Fibroblast of skin of abdomen (primary cell): ENCODE data around the gene PLAGL1.
"Not testable (repeated sequence)": the region's sequence is repeated elsewhere in the genome, so short reads cannot be mapped to it uniquely, and the experiment has no call there.

Experiments used
- DNase-seq: peaks from one replicate; pipeline ENCODE4 v3.0.0-alpha.2; 2013

PLAGL1 gene

DNA sequence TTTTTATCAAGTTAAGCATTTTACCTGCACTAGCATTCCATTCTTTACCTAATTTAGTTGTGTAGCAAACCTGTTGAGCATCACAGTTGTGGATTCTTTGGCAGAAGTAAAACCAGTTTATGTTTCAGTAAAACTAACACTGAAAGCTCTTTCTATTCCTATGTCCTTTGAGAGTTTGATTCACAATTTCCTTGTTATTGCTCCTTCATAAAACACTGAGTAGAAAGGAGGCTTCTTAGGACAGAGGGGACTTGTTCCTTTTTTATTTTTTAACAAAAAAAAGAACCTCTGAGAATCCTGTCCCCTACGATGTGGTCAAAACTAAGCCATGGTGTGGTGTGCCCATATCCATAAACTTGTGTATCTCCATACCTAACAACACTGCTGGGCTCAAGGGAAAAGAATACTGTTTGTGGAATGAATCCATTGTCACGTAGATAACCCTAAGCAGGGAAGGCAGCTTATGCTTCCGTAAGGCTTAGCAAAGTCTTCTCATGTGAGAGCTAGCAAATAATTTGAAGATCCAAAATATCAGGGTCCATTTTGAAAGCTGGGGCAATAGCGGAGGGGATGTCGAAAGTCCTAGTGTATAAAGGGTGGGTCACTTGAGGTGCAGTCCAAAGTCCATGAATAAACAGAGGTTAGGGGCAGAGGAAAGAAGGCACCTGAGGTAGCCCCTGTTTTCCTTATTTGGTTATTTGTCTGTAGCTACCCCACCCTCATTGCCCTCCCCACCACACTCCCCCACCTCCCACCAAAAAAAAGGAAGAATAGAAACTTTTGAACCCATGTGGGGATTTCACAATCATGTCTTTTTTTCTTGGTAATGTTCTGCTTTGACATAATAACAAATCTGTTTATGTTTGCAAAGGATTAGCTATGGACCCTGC is 71.0 kb downstream of the PLAGL1 start:
- no peak for DNase-seq

DNA sequence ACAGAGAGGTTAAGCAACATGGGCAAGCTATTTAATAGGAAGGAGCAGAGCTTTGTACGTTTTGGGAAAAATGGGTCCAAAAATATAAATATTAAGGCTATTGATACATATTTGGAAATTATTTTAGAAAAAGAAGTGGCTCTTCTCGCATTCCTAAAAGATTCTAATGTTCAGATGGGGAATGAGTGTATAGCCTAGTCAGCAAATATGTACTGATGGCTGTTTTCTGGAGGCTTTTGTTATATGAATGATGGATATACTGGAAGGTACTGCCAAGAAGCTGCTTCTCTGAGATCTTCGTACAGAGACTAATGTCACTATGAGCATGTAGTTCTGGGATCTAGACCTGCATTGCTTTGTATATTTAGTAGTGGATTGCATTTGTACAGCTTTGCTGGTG is 71.7 kb downstream of the PLAGL1 start:
- DNase-seq, result no peak

DNA sequence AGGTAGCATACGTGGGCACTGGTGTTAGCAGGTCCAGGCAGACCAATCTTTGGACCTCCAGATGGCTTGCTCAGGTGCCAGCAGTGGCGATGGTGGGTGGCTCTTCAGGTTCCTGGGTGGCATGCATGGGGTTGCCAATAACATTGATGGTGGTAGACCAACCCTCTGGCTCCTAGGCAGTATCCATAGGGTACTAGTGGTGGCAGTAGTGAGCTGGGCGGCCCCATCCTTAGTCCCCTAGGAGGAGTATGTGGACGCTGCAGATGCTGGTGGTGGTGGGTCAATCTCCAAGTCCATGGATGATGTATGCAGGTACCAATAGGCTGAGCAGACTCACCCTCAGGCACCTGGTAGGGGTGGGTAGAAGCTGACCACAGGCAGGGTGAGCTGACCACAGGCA is 73.2 kb downstream of the PLAGL1 start:
- DNase-seq, result no peak

DNA sequence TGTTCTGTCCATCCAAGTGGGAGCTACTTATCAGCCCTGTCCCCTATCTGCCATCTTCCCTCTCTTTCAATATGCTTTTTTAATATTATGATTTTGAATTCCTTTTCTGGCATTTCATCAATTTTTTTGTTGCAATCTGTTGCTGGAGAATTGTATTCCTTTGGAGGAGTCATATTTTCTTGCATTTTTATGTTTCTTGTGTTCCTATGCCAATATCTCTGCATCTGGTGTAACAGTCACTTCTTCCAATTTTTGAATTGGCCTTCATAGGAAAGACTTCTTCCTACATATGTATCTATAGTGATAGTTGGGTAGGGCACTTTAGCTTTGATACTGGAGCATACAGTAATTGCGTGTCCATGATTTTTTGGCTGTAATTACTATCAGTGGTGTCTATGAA is 73.7 kb downstream of the PLAGL1 start:
- no peak for DNase-seq

DNA sequence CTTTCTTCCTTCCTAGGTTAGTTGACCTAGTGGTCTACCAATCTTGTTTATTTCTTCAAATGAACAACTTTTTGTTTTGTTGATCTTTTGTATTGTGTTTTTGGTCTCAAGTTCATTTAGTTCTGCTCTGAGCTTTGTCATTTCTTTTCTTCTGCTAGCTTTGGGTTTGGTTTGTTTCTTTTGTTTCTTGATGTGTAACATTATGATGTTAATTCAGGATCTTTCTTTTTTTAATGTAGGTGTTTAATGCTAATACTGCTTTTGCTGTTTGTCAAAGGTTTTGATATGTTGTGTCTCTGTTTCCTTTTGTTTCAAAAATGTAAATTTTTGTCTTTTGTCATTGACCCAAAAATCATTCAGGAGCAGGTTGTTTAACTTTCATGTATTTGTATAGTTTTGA is 78.1 kb downstream of the PLAGL1 start:
- DNase-seq, result no peak

DNA sequence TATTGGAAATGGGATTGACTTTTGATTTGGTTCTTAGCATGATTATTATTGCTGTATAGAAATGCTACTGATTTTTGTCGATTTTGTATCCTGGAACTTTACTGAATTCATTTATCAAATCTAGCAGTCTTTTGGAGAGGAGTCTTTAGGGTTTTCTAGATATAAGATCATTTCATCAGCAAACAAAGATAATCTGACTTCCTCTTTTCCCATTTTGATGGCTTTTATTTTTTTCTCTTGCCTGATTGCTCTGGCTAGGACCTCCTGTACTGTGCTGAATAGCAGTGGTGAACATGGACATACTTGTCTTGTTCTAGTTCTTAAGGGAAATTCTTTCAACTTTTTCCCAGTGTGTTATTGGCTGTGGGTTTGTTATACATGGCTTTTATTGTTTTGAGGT is 79.2 kb downstream of the PLAGL1 start:
- no peak for DNase-seq

DNA sequence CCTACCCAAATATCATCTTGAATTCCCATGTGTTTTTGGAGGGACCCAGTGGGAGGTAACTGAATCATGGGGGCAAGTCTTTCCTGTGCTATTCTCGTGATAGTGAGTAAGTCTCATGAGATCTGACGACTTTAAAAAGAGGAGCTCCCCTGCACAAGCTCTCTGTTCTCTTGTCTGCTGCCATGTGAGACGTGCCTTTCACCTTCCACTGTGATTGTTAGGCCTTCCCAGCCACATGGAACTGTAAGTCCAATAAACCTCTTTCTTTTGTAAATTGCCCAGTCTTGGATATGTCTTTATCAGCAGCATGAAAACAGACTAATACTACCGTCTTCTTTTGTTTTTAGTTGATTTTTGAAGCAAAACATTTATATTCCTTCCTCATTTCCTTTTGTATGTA is 91.0 kb downstream of the PLAGL1 start:
- not testable (repeated sequence) for DNase-seq

DNA sequence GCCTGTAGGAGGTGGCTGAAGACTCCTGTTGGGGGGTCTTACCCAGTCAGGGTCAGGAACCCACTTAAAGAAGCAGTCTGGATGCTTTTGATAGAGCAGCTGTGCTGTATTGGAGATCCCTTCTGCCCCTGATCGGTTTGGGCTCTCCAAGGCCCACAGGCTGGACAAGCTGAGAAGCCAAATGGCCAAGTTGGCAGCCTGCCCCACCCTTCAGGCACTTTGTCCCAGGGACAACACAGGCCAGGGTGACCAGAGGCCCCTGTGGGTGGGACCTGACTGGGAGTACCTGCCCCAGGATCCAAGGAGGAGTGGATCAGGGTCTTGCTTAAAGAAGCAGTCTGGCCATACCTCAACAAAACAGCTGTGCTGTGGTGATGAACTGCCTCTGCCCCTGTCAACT is 95.4 kb downstream of the PLAGL1 start:
- DNase-seq, result no peak

DNA sequence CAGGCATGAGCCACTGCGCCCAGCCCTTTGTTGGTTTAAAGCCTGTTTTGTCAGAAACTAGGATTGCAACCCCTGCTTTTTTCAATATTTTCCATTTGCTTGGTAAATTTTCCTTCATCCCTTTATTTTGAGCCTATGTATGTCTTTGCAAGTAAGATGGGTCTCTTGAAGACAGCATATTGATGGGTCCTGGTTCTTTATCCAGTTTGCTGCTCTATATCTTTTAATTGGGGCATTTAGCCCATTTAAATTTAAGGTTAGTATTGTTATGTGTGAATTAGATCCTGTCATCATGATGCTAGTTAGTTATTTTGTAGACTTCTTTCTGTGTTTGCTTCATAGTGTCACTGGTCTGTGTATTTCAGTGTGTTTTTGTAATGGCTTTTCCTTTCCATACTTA is 97.0 kb downstream of the PLAGL1 start:
- DNase-seq, result no peak

DNA sequence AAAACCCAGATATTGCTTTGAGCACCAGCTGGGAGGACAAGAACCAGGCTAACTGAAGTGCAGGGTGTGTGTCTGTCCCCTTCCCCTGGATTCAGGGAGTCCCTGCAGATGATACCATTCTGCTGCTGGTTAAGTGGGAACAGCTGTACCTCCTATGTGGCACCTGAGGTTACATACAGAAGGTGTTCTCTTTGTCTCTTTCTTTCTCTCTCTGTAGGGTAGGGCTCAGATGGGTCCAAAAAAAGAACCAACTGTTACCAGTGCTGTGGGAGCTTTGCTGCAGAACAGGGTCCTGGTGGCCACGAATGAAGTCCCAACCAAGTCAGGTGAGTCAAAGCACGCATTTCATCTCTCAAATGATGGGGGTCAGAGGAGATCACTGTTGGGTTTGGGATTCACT is 105.2 kb downstream of the PLAGL1 start:
- DNase-seq, result no peak

DNA sequence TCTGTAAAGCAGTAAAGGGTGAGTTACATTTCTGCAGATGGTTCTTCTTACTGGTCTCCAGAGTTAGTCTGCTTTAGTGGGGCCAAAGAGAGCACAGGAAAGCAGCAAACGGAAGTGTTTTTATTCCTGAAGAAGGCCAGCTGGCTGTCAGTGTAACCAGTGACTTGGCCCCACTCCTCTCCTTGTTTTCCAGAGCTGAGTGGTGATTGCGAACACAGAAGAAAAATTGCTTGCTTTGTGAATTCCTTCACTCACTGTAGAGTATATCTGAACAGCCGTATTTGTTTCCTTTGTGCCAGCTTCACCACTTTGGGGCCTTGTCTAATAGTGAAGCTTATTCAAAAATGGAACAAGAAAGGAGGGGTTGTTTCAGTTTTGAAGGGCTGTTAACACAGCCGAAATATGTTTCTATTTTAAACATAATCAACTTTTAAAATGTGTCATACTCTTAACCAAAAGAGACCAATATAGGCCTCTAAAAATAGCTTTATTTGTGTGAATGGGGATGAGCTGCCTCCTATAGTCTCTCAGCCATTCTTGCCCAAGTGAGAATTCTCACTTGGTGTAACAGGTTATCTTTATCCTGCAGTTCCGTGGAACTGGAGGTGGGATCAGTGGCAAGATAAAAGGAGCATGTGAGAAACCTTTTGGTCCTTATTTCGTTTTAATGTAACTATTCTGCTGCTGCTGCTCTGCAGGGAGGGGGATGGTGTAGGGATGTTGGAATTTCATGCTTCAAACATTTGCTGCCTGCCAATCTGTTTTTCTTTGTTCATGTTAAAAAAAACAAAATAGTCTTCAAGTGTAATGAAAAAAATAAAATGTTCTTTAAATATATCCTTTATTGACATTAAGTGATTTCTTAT is 105.9 kb downstream of the PLAGL1 start:
- peak; percentile 18 for DNase-seq

DNA sequence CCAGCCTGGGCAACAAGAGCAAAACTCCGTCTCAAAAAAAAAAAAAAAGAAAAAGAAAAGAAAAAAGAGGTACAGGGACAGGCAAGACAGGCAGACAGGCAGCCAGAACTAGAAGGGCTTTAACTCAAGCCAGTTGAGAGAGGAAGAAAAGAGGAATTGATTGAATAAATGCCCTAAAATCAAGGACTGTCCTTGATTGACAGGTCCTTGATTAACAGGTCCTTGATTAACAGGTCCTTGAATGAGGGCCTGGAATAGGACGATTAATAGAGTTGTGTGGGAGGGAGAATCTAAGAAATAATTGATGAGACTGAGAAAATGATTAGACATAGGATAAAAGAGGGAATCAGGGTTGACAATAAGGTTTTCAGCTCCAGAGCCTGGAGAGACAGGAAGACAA is 107.7 kb downstream of the PLAGL1 start:
- DNase-seq, result no peak

DNA sequence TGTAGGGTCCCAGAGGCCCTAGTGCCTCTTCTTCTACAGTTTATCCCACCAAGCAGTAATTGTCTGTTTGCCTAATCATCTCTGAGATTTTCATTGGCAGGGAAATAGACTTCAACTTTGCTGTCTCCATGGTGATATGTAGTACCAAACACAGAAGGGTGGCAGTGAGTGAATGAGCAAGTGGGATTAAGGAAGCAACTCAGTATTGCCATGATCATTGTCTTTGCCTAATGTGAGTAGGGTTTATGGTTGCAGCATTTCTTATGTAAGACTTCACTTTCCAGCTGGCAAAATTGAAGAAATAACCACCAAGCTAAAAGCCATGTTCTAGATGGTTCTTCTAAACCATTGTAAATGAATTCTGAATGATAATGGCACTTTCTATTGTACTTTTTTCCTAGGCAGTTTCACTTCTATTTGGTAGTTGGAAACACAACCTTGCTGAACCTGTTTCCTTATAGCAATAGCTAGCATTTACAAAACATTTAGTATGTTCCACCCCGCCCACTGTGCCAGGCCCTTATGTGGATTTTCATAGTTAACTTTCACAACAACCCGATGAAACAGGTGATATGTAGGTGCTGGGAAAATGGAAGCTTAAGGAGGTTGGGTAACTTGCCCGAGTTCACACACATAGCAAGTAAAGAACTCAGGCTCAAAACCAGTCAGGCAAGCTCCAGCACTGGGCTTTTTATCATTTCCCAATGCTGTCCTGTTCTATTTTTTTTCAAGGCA is 111.8 kb downstream of the PLAGL1 start:
- no peak for DNase-seq

DNA sequence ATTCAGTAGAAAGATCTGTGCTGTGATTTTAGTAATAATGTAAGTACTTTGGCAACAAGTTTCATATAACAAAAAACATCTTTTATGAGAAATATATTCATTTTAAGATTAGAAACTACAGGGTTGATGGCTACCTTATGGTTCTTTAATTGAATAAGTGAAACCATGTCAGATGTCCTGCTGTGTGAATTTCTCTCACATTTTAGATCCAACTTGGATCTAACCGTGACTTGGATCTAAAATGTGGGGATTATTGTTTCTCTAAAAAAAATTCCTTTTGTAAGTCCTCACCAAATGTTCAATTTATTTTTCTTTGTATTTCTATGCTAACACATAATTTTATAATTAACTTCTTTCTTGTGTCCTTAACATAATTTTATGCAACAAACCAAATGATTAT is 113.4 kb downstream of the PLAGL1 start:
- DNase-seq, result no peak
